Natural killer cell (primary cell): Measurements from ENCODE around the gene ATP8B1. TPM values are rescaled to one million over a fixed set of nuclear protein-coding genes. Genes with fewer than 3 reads are reported as not detected.

ENCODE experiments used
- ATAC-seq, 3 donors: fragments of 150-1000 bp in 2 of 3; fragments of 200-7000 bp in 1 of 3; cut with Tn5 transposase; 1 replicate in 1 of 3; 2 replicates in 2 of 3; pipeline ENCODE4 v1.10.0; 2021; ENCODE audit warnings: mild to moderate bottlenecking in 2 of 3, moderate library complexity in 2 of 3
- DNase-seq, 2 donors: peaks; one replicate each; pipeline versions ENCODE4 v3.0.0 to v3.0.0-alpha.2; 2013 to 2021; ENCODE audit warnings: mixed read lengths in 1 of 2
- H3K27ac ChIP-seq: one replicate; pipeline ENCODE4 v1.5.1; 2013; ENCODE audit warnings: mild to moderate bottlenecking, low read length
- H3K27me3 ChIP-seq: one replicate; pipeline ENCODE4 v1.6.1; 2013; ENCODE audit warnings: low read length; ENCODE audit not compliant: control insufficient read depth, insufficient read depth
- H3K36me3 ChIP-seq: one replicate; pipeline ENCODE4 v1.6.1; 2013; ENCODE audit warnings: low read length; ENCODE audit not compliant: control insufficient read depth, insufficient read depth
- H3K4me1 ChIP-seq: one replicate; pipeline ENCODE4 v1.6.1; 2013; ENCODE audit warnings: low read length; ENCODE audit not compliant: control insufficient read depth, insufficient read depth
- H3K4me3 ChIP-seq: one replicate; pipeline ENCODE4 v1.5.1; 2013; ENCODE audit warnings: low read length
- H3K9me3 ChIP-seq: one replicate; pipeline ENCODE4 v1.6.1; 2013; ENCODE audit warnings: low read length; ENCODE audit not compliant: control insufficient read depth, insufficient read depth
- H3K27ac Mint-ChIP-seq, 2 donors: one replicate each; pipeline ENCODE4 v1.8.0; 2022; ENCODE audit warnings: mild to moderate bottlenecking in 2 of 2, mixed read lengths in 2 of 2, moderate library complexity in 1 of 2
- H3K27me3 Mint-ChIP-seq, 2 donors: one replicate each; pipeline ENCODE4 v1.8.0; 2022; ENCODE audit warnings: low read depth in 2 of 2, mixed read lengths in 2 of 2
- H3K36me3 Mint-ChIP-seq: one replicate; pipeline ENCODE4 v1.8.0; 2022; ENCODE audit warnings: mixed read lengths
- H3K4me1 Mint-ChIP-seq, 2 donors: one replicate each; pipeline ENCODE4 v1.8.0; 2022; ENCODE audit warnings: mixed read lengths in 2 of 2
- H3K4me3 Mint-ChIP-seq: one replicate; pipeline ENCODE4 v1.8.0; 2022; ENCODE audit warnings: mild to moderate bottlenecking, moderate library complexity, mixed read lengths
- H3K9me3 Mint-ChIP-seq, 2 donors: one replicate each; pipeline ENCODE4 v1.8.0; 2022; ENCODE audit warnings: mixed read lengths in 2 of 2
- WGBS: methylation state at CpG from one replicate; pipeline ENCODE4 v1.1.7; 2013; ENCODE audit warnings: missing lambda C conversion rate; ENCODE audit not compliant: insufficient coverage; 5-methylcytosine and 5-hydroxymethylcytosine counted together
- intact Hi-C: fragments of 100-400 bp; cut with micrococcal nuclease; formaldehyde crosslinking; loops from one replicate; pipeline ENCODE4 v1.14.2; 2022
- total RNA-seq, 4 donors: library from RNA; stranded (reverse); fragments of 120-200 nt in 1 of 4; gene quantifications; one replicate each; pipeline versions ENCODE4 v1.2.3 to v1.2.4, GENCODE V29; 2013 to 2022
- TF ChIP-seq, protein P1 (sequence below): fragments of 200-600 bp; IDR thresholded peaks from one replicate; pipeline ENCODE4 v1.8.0; 2022; ENCODE audit warnings: antibody characterized with exemption

ATP8B1 gene
- total RNA-seq, 3 donors from 2014 or later (not counting 1 experiment from before 2014, with no cell fraction given), result not detected

- no peak overlapping the region for H3K27ac ChIP-seq
- ATAC-seq, result no peak
- 92% methylated on average over 7 of the region's 7 CpGs for WGBS
- H3K4me3 ChIP-seq, result no peak overlapping the region
- intact Hi-C loops, result no loop called here
- TF ChIP-seq, protein P1, sequence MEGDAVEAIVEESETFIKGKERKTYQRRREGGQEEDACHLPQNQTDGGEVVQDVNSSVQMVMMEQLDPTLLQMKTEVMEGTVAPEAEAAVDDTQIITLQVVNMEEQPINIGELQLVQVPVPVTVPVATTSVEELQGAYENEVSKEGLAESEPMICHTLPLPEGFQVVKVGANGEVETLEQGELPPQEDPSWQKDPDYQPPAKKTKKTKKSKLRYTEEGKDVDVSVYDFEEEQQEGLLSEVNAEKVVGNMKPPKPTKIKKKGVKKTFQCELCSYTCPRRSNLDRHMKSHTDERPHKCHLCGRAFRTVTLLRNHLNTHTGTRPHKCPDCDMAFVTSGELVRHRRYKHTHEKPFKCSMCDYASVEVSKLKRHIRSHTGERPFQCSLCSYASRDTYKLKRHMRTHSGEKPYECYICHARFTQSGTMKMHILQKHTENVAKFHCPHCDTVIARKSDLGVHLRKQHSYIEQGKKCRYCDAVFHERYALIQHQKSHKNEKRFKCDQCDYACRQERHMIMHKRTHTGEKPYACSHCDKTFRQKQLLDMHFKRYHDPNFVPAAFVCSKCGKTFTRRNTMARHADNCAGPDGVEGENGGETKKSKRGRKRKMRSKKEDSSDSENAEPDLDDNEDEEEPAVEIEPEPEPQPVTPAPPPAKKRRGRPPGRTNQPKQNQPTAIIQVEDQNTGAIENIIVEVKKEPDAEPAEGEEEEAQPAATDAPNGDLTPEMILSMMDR, result no peak
- Mint-ChIP-seq H3K9me3 (no peaks in the 10 kb centered on the region), H3K36me3 (no peaks in the 10 kb centered on the region), H3K4me3 (no peak overlapping the region), H3K4me1 (peaks cover 9 to 15% of the 10 kb centered on the region in 2 donors), H3K27me3 (no peaks in the 10 kb centered on the region), H3K27ac (no peak overlapping the region)
- H3K36me3 ChIP-seq, result no peaks in the 10 kb centered on the region
- no peak for DNase-seq
- no peaks in the 10 kb centered on the region for H3K4me1 ChIP-seq
- no peaks in the 10 kb centered on the region for H3K27me3 ChIP-seq
- no peaks in the 10 kb centered on the region for H3K9me3 ChIP-seq
These were observed 47.5 kb downstream of the ATP8B1 start for GRCh38 chr18:57755473-57756067.

DNA sequence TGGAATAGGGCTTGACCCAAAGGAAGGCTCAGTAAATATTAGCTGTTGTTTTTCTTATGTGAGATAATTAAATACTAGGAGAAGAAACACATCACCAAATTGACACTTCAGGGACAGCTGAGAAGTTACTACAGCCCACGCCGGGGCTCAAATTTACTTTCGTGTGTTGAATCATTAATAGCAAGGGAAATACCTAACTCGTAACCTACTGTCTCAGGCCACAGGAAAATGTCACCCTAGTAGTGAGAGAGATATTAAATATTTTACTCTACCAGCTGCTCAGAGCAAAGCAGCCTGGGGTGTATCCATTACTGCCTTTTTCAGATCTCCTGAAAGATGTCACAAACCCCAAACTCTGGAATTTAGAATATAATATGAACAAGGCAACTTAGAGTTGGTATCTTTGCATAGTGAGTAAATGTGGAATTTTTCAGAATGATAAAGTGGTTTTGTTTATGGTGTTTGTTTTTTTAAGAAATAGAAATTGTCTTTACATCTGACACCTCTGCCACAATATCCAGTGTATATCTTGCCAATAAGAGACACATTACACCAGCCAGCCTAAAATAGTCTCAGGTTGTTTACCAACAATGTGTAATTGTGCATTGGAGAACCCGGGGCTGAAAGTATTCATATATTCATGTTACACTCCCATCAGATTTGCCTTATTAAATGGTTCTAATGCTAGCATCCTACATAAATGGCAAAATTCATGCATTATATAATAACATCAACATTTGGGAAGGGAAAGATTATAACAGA, 48.4 kb downstream of the ATP8B1 start:
- intact Hi-C loops, result no loop called here
- no peak overlapping the region for H3K27ac Mint-ChIP-seq
- ATAC-seq (no peak), DNase-seq (no peak)
- WGBS, result no CpG with 5 or more reads among the region's 5 CpGs
- Histone ChIP-seq H3K36me3 (no peaks in the 10 kb centered on the region), H3K27me3 (no peaks in the 10 kb centered on the region), H3K4me1 (no peaks in the 10 kb centered on the region), H3K4me3 (no peak overlapping the region), H3K27ac (no peak overlapping the region), H3K9me3 (no peaks in the 10 kb centered on the region)
- TF ChIP-seq, protein P1, result no peak
- peaks cover 9 to 15% of the 10 kb centered on the region in 2 donors for H3K4me1 Mint-ChIP-seq
- no peaks in the 10 kb centered on the region for H3K36me3 Mint-ChIP-seq
- H3K27me3 Mint-ChIP-seq, result no peaks in the 10 kb centered on the region
- no peak overlapping the region for H3K4me3 Mint-ChIP-seq
- no peaks in the 10 kb centered on the region for H3K9me3 Mint-ChIP-seq

DNA sequence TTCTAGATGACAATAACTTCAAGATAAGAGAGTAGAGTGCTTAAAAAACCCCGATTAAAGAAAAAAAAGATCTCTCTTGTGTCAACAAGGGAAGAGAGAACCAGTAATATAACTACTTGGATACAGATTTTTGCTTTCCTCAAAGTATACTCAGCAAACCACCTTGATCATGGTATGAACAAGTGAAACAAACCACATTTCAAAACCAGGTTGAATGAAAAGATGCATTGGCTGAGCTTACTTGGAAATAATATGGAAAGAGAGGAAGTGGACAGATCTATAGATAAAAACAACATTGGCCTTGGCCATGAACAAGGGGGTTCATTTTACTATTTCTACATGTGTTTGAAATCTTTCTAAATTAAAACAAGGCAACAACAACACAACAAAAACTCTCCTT, 50.1 kb downstream of the ATP8B1 start:
- H3K27ac ChIP-seq, result no peak overlapping the region
- Mint-ChIP-seq H3K4me1 (peaks cover 9 to 15% of the 10 kb centered on the region in 2 donors), H3K9me3 (no peaks in the 10 kb centered on the region), H3K36me3 (no peaks in the 10 kb centered on the region), H3K4me3 (no peak overlapping the region), H3K27ac (no peak overlapping the region), H3K27me3 (no peaks in the 10 kb centered on the region)
- DNase-seq, result no peak
- H3K36me3 ChIP-seq, result no peaks in the 10 kb centered on the region
- TF ChIP-seq, protein P1, result no peak
- WGBS, result no CpG with 5 or more reads among the region's 1 CpG
- no peaks in the 10 kb centered on the region for H3K9me3 ChIP-seq
- H3K4me1 ChIP-seq, result no peaks in the 10 kb centered on the region
- H3K4me3 ChIP-seq, result no peak overlapping the region
- intact Hi-C loops, result no loop called here
- ATAC-seq, result no peak
- no peaks in the 10 kb centered on the region for H3K27me3 ChIP-seq
